ENCODE measurements around the gene MUSK. TPM values are rescaled to one million over a fixed set of nuclear protein-coding genes. Genes with fewer than 3 reads are reported as not detected.

The MUSK gene
- total and polyA plus RNA-seq, 2 of the 8 experiments (the other 6 are each of a cell fraction or from before 2014, with no cell fraction given) = not detected

GRCh38 chr9:110809038-110809595 is 140.5 kb downstream of the MUSK start:
- Histone ChIP-seq H2BK15ac (ENCODE audit: low read length) (no peak overlapping the region), H3K23ac (ENCODE audit: insufficient read length) (no peak overlapping the region), H2BK120ac (replicated peaks; ENCODE audit: low read depth, low read length) (no peak overlapping the region), H3K27ac (ENCODE audit: low read depth, low read length) (no peak overlapping the region), H3K36me3 (ENCODE audit: control insufficient read depth in 2 of 4, insufficient read depth in 4 of 4, low read length in 3 of 4) (no peaks in the 10 kb centered on the region), H3K27me3 (replicated peaks in 1 of 4; ENCODE audit: control insufficient read depth in 3 of 4, extremely low read depth in 1 of 4, insufficient read depth in 3 of 4, low read length in 3 of 4) (no peaks in the 10 kb centered on the region), H3K4ac (replicated peaks; ENCODE audit: insufficient read length, low read depth, low read length) (no peak overlapping the region), H2AK5ac (ENCODE audit: low read depth, low read length) (no peak overlapping the region), H4K91ac (replicated peaks; ENCODE audit: insufficient read length, low read length) (no peak overlapping the region), H3K9me3 (ENCODE audit: insufficient read depth in 2 of 2, low read depth in 1 of 2, low read length in 1 of 2) (no peaks in the 10 kb centered on the region), H2AFZ (ENCODE audit: low read length) (no peak overlapping the region), H3K79me2 (ENCODE audit: control insufficient read depth in 1 of 2, insufficient read depth in 2 of 2, low read length in 2 of 2) (no peaks in the 10 kb centered on the region), H4K8ac (ENCODE audit: extremely low read depth, insufficient read depth, low read length) (no peak overlapping the region), H3K56ac (replicated peaks; ENCODE audit: insufficient read length, low read depth, low read length) (no peak overlapping the region), H3K79me1 (ENCODE audit: low read depth, low read length) (no peaks in the 10 kb centered on the region), H3K4me3 (ENCODE audit: extremely low read depth in 1 of 4, insufficient read depth in 2 of 4, low read depth in 3 of 4, low read length in 4 of 4) (no peak overlapping the region), H4K5ac (ENCODE audit: insufficient read length, low read depth, low read length) (no peak overlapping the region), H2BK12ac (ENCODE audit: low read depth, low read length) (no peak overlapping the region), H3K9ac (replicated peaks in 1 of 4; ENCODE audit: extremely low read depth in 1 of 4, low read depth in 3 of 4, low read length in 3 of 4) (no peak overlapping the region), H2BK20ac (ENCODE audit: low read length) (no peak overlapping the region), H3K18ac (ENCODE audit: extremely low read depth, low read length) (no peak overlapping the region), H2BK5ac (ENCODE audit: low read depth, low read length) (no peak overlapping the region), H3K23me2 (ENCODE audit: low read depth, low read length) (no peaks in the 10 kb centered on the region), H3K14ac (ENCODE audit: insufficient read length) (no peak overlapping the region), H4K20me1 (replicated peaks in 1 of 2; ENCODE audit: control insufficient read depth in 1 of 2, insufficient read depth in 2 of 2, low read length in 2 of 2) (no peaks in the 10 kb centered on the region), H3K4me2 (ENCODE audit: insufficient read depth in 1 of 2, low read depth in 2 of 2, low read length in 2 of 2) (no peak overlapping the region), H3K4me1 (replicated peaks in 1 of 4; ENCODE audit: control insufficient read depth in 3 of 4, insufficient read depth in 4 of 4, low read length in 3 of 4) (no peaks in the 10 kb centered on the region)
- WGBS, 2 experiments (ENCODE audit: extremely low coverage in 1 of 2, insufficient coverage in 1 of 2, insufficient read length in 1 of 2, insufficient replicate concordance in 2 of 2, low coverage in 1 of 2, low lambda C conversion rate in 2 of 2, missing lambda C conversion rate in 1 of 2) = 86% methylated on average over 3 of the region's 3 CpGs; no CpG with 5 or more reads in 1 of the 2 experiments
- FAIRE-seq (no peak), DNase-seq (ENCODE audit: low read depth in 1 of 2, low spot score in 2 of 2) (no peak)
- TF ChIP-seq SIRT6 (IDR thresholded peaks at IDR 0.05; ENCODE audit: low read length) (no peak), CTBP2 (IDR thresholded peaks at IDR 0.05; ENCODE audit: borderline replicate concordance, insufficient read depth, insufficient read length, low read length) (no peak), KDM1A (IDR thresholded peaks at IDR 0.05; ENCODE audit: borderline replicate concordance, low read length) (no peak), TAF1 (IDR thresholded peaks at IDR 0.05; ENCODE audit: low read depth, low read length) (no peak), POLR2AphosphoS5 (IDR thresholded peaks at IDR 0.05; ENCODE audit: low read depth, low read length) (no peak), ATF3 (IDR thresholded peaks at IDR 0.05; ENCODE audit: insufficient read depth, low read depth, low read length) (no peak), SIN3A (conservative IDR thresholded peaks at IDR 0.05 in 1 of 2, IDR thresholded peaks at IDR 0.05 in 1 of 2; ENCODE audit: low read depth in 1 of 2, low read length in 2 of 2) (no peak), RXRA (IDR thresholded peaks at IDR 0.05; ENCODE audit: insufficient read depth, low read depth, low read length) (no peak), TCF12 (IDR thresholded peaks at IDR 0.05; ENCODE audit: low read depth, low read length) (no peak), FOSL1 (IDR thresholded peaks at IDR 0.05; ENCODE audit: insufficient read depth, low read depth, low read length) (no peak), GTF2F1 (IDR thresholded peaks at IDR 0.05; ENCODE audit: borderline replicate concordance, low read depth, low read length) (no peak)
- POLR2A ChIA-PET (ENCODE audit: partially characterized antibody) = no interaction called here
- CTCF ChIA-PET (ENCODE audit: partially characterized antibody) = no interaction called here
